H1 (cell line): ENCODE measurements around the gene QSOX1. TPM values are rescaled to one million over a fixed set of nuclear protein-coding genes. Genes with fewer than 3 reads are reported as not detected.

Source experiments
- BACH1 ChIP-seq: IDR thresholded peaks from 2 replicates; pipeline ENCODE4 v1.6.1; 2012; ENCODE audit warnings: low read length, improper control_type of control experiment
- EZH2 ChIP-seq: fragments of 200-600 bp; sonication (generic); IDR thresholded peaks from 2 replicates; pipeline ENCODE4 v1.7.1; 2012; ENCODE audit warnings: low read depth, mild to moderate bottlenecking, moderate library complexity, low read length, inconsistent platforms; ENCODE audit not compliant: severe bottlenecking
- KDM1A ChIP-seq: fragments of 200-600, 300-600 bp; sonication (generic); IDR thresholded peaks from 2 replicates; pipeline ENCODE4 v1.7.1; 2016; ENCODE audit warnings: mild to moderate bottlenecking, low read length, borderline replicate concordance
- MAFK ChIP-seq: IDR thresholded peaks from 2 replicates; pipeline ENCODE4 v1.6.1; 2012; ENCODE audit warnings: low read depth, mild to moderate bottlenecking, improper control_type of control experiment, low read length
- SIX5 ChIP-seq: IDR thresholded peaks from 2 replicates; pipeline ENCODE4 v1.6.1; 2011; ENCODE audit warnings: mild to moderate bottlenecking, low read depth, low read length
- SP1 ChIP-seq: IDR thresholded peaks from 2 replicates; pipeline ENCODE4 v1.6.1; 2011; ENCODE audit warnings: low read depth, low read length
- SP4 ChIP-seq: IDR thresholded peaks from 2 replicates; pipeline ENCODE4 v1.6.1; 2012; ENCODE audit warnings: low read length, inconsistent platforms
- polyA plus RNA-seq, 7 experiments: library from polyadenylated mRNA; depleted of rRNA in 3 of 7; stranded (reverse) in 5 of 7; unstranded in 2 of 7; fragments of >200 nt in 5 of 7; fragments of 200-250 nt in 2 of 7; gene quantifications; 1 replicate in 5 of 7; 2 replicates in 1 of 7; 4 replicates in 1 of 7; pipeline versions ENCODE4 v1.2.1 to v1.2.3, GENCODE V29; 2011 to 2013; ENCODE audit warnings: missing spikeins in 2 of 7, mixed read lengths in 2 of 7
- total RNA-seq: library from RNA; stranded (reverse); fragmentation: NEBNext Ultra II Directional; extraction: Animal tissue kit (Norgen Biotek cat#: 25700); gene quantifications from 2 replicates; pipeline ENCODE4 v1.2.1, GENCODE V29; 2021
- TF ChIP-seq, protein P1 (sequence below): IDR thresholded peaks from 2 replicates; pipeline ENCODE4 v1.6.1; 2012; ENCODE audit warnings: inconsistent platforms
- TF ChIP-seq, protein P2 (sequence below): IDR thresholded peaks from 2 replicates; pipeline ENCODE4 v1.6.1; 2011; ENCODE audit warnings: low read depth, mild to moderate bottlenecking, low read length; ENCODE audit not compliant: insufficient read depth

The QSOX1 gene
- total and polyA plus RNA-seq, 2 of the 8 experiments (the other 6 are each of a cell fraction or from before 2014, with no cell fraction given): 97.7 to 123 TPM

DNA sequence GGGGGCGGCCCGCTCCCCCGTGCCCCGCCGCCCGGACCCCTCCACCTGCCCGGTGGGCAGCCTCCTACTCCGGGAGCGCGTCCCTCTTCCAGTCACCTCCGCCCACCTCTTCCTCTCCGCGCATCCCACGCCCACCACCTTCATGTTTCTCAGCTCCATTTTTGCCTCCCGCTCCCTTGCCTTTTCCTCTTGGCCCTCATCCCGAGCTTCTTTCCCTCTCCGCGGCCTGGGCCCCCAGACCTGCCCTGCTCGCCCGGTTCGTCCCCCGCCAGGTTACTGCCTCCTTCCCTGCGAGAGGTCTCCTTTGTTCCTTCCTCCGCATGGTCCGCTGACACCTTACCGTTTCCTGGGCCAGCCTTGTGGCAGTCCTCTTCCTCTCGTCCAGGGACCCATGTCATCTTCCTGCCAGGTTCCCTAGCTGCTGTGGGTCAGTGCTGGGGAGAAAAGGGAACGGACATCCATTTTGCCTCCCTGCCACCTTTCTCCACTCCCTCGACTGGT is 563 bp downstream of the QSOX1 start (continued):
- TF ChIP-seq BACH1: no peak
- no peak for TF ChIP-seq SP1
- no peak for TF ChIP-seq SIX5
- TF ChIP-seq, protein P1, sequence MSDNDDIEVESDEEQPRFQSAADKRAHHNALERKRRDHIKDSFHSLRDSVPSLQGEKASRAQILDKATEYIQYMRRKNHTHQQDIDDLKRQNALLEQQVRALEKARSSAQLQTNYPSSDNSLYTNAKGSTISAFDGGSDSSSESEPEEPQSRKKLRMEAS: peak; percentile 80
- TF ChIP-seq MAFK: no peak
- TF ChIP-seq, protein P2, sequence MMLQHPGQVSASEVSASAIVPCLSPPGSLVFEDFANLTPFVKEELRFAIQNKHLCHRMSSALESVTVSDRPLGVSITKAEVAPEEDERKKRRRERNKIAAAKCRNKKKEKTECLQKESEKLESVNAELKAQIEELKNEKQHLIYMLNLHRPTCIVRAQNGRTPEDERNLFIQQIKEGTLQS: no peak
- TF ChIP-seq SP4: no peak
- TF ChIP-seq EZH2: peak; percentile 41
- no peak for TF ChIP-seq KDM1A
